OCI-M2 (cell line): ENCODE data around the gene NINL.
"Not testable (repeated sequence)": the region's sequence is repeated elsewhere in the genome, so short reads cannot be mapped to it uniquely, and the experiment has no call there.

Source experiments
- DNase-seq: peaks from one replicate; lab custom pipeline; 2025; ENCODE audit not compliant: unreplicated experiment; lab: John Stamatoyannopoulos, UW

NINL gene

DNA sequence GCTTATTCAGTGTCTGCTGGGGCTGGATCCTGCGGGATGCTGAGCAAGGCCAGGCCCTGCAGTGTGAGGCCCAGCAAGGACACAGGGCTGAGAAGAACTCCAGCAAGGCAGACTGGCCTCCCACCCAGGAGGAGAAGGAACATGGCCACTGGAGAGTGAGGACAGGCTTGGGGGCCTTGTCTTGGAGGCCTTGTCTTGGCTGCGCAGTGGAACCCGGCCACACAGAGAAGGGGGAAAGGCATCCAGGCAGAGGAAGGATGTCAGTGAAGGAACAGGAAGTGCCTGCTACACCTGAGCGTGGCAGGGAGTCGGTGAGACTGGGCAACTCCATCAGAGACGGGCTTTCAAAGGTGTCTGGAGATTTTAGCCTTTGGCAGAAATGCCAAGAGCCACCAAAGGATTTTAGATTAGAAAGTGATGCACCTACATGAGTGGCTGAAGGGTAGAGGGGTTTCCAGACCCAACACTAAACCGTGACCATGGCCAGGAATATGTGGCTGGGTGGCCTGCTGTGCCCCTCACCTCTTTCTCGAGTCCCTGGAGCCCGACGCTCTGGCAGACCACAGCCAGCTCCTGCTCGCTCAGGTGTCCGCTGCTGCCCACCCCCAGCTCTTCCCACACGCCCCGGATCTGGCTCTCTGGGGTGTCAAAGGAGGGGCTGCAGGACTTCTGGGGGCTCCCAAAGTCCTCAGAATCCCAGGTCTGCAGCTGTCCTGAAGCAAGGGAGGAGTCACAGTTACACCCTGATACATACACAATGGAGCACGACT lies 80.8 kb downstream of the NINL start:
- DNase-seq, result no peak

- no peak for DNase-seq
Measured at GRCh38 chr20:25503936-25504335, 81.4 kb downstream of the NINL start.

DNA sequence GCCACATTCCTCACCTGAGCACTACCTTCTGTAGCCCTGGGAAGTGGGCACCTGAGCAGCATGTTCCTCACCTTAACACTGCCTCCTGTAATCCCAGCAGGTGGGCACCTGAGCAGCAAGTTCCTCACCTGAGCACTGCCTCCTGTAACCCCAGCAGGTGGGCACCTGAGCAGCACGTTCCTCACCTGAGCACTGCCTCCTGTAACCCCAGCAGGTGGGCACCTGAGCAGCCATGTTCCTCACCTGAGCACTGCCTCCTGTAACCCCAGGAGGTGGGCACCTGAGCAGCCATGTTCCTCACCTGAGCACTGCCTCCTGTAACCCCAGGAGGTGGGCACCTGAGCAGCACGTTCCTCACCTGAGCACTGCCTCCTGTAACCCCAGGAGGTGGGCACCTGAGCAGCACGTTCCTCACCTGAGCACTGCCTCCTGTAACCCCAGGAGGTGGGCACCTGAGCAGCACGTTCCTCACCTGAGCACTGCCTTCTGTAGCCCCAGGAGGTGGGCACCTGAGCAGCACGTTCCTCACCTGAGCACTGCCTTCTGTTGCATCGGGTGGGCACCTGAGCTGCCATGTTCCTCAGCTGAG lies 82.2 kb downstream of the NINL start:
- DNase-seq, result not testable (repeated sequence)

- no peak for DNase-seq
Measured at GRCh38 chr20:25500880-25501351, 84.4 kb downstream of the NINL start.

GRCh38 chr20:25499855-25500434 lies 85.4 kb downstream of the NINL start:
- DNase-seq, result no peak

- DNase-seq, result no peak
Measured at GRCh38 chr20:25499031-25499430, 86.3 kb downstream of the NINL start.

DNA sequence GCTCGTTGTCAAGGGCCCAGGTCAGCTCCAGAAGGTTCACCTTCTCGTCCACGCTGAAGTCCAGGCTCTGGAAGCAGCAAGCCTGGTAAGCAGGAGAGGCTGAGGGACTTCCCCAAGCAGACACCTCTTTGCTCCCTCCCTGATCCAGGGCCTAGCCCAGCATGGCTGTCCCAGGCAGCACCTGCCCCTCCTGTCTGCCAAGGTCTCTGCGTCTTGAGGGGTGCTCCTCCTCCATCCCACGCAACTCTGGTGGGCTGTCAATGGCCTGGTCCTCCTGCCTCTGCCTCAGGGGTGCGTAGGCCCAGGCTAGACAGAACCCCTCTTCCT lies 87.1 kb downstream of the NINL start:
- no peak for DNase-seq

- no peak for DNase-seq
Measured at GRCh38 chr20:25497586-25498279, 87.6 kb downstream of the NINL start.

GRCh38 chr20:25496968-25497401 lies 88.3 kb downstream of the NINL start:
- no peak for DNase-seq

GRCh38 chr20:25496165-25496967 lies 89.0 kb downstream of the NINL start:
- no peak for DNase-seq

- no peak for DNase-seq
Measured at GRCh38 chr20:25495189-25495824, 90.0 kb downstream of the NINL start.

DNA sequence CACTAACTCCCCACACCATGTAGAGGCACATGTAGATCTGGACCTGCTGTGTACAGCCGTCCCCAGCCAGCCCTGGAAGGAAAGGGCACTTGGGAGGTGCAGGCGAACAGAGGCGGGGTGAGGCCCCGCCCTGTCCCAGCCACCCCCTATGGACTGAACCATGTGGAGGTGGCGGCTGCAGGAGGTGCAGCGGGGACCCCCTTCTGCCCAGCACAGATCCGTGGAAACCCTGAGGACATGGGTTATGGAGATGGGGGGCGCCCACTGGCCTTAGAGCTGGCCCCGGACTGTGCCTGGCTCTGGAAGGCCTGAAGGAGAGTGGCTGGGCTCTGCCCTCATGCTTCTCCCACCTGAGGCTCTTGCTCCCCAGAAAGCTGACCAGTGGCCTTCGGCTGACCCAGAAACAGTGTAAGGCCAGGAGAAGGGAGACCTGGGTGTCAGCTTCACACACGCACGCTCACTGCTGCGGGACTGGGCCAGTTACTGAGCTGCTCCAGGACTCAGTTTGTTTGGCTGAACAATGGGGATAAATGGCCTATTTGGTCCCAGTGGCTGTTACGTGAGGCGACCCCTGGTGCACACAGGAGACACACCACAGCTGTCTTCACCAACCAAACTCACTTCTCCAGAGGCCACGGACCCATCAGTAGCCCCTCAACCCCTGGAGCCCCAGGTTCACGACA lies 90.7 kb downstream of the NINL start:
- DNase-seq, result no peak

DNA sequence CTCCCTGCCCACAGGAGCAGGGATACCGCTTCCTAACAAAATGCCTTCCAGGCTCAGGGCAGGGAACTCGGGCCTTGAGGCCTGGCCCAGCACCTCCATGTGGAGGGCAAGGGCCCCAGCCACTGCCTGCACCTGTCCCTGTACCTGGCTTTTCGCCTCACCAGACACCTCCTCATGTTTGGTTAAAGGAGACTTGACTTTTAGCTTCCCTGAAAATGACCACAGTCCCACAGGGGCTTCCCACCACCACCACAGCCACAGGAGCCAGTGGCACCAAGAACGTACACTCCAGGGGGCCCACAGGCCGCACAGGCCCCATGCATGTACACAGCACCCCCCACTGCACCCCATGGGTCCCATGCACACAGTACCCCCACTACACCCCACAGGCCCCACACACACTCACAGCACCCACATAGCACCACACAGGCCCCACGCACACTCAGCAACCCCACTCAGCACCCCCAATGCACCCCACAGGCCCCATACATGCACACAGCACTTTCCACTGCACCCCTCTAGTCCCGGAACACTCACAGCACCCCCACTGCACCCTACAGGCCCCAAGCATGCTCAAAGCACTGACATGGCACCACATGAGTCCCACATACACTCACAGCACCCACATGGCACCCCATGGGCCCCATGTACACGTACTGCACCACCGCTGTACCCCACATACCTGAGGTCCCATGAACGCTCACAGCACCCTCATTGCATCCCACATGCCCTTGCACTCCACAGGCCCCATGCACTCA lies 91.4 kb downstream of the NINL start:
- DNase-seq, result no peak

DNA sequence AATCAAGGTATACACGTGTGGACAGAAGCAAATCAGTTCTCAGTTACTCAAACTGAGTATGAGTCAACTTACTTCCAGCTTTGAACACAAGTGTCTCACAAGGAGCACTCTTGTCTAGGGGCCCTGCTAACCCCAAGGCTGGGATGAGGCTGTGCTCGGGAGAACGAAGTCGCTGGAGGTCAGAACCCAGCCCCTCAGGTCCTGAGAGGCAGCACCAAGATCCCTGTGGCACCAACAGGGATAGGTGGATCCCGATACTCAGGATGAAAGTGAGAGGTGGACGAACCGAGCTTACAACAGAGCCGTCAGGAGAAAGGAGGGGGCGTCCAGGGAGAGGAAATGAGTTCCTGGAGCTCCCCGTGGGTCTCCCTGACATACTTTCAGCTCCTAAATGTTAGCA lies 92.2 kb downstream of the NINL start:
- DNase-seq, result no peak

DNA sequence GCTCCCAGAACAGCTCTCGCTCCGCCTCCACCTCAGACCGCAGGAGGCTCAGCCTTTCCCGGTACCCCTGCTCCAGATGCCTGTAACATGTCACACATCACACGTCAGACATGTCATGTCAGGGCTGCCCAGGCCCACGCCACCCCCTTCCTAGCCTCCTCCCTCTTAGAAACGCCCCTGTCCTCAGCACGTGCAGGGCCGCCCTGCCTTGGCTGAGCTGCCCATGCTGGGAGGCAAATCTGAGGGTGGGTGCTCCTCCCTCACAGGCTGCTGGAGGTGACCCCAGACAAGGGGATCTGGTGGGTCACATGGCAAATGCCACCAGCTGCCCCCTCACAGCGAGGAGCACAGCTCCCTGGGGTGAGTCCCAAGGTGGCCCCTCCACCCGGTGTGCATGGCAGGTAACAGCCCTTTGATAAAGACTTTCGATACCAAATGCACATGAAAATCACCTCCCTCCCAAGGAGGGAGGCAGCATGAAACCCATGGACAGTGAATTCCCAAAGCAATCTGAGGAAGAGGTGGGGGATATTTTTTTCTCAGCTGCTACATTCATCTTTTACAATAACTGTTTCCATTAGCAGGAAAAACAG lies 93.8 kb downstream of the NINL start:
- DNase-seq, result no peak

- DNase-seq, result no peak
Measured at GRCh38 chr20:25490656-25491445, 94.5 kb downstream of the NINL start.

DNA sequence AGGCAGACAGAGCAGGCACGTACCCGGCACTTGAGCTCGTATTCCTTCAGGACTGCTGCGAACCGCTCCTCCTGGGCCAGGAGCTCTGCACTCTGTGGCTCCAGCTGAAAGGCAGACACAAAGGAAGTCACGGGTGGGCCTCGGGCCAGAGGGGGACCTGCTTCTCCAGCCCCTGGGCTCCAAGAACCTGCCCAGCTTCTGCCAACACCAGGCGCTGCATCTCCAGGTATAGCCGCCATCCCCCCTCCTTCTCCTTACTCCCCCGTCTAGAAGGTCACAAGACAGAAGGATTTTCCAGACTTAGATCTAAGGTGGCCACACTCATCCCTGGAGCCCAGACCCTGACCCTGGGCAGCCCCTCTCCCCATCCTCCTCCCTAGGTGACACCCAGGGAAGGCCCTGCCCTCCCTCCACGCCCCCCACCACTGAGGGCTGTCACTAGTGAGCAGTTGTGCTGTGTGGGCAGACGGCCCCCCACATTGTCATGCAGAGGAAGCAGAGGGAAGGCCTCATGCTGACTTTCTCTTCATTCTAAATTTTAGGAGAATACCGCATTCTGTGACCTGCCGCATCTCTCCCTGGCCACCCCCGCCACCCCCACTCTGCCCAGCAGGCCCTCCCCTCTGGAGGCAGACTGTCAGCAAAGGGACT lies 96.0 kb downstream of the NINL start:
- DNase-seq, result no peak

DNA sequence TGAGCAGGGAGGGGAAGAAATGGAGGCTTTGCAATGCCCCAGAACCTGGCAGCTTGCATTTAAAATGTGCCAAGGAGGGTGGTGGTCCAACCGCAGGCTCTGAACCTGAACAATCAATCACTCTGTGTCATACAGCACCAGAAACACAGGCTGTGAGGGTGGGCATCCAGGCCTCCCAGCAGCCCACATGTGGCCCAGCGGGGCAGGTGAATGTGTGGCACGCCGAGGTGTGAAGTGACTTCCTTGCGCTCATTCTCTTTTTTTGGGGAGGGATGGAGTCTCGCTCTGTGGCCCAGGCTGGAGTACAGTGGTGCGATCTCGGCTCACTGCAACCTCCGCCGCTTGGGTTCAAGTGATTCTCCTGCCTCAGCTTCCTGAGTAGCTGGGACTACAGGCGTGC lies 97.4 kb downstream of the NINL start:
- DNase-seq, result no peak
